KOPT-K1 (cell line): Measurements from ENCODE around the gene DNAJC12.
A peak's percentile ranks its signal among the peaks of the same experiment; 100 is the strongest.
"Not testable (repeated sequence)": the region's sequence is repeated elsewhere in the genome, so short reads cannot be mapped to it uniquely, and the experiment has no call there.

ENCODE experiments used
- H3K27ac ChIP-seq: fragments of 200-600 bp; sonication (generic); 2 replicates; pipeline ENCODE4 v1.5.1; 2016; ENCODE audit warnings: antibody characterized with exemption, mild to moderate bottlenecking, low read depth, low read length; ENCODE audit not compliant: poor library complexity, severe bottlenecking
- H3K36me3 ChIP-seq: fragments of 200-600 bp; sonication (generic); 2 replicates; pipeline ENCODE4 v1.5.1; 2017; ENCODE audit warnings: antibody characterized with exemption, mild to moderate bottlenecking, low read length, moderate library complexity; ENCODE audit not compliant: insufficient read depth
- H3K9me3 ChIP-seq: fragments of 200-600 bp; sonication (generic); 2 replicates; pipeline ENCODE4 v1.5.1; 2017; ENCODE audit warnings: antibody characterized with exemption, low read length, mild to moderate bottlenecking; ENCODE audit not compliant: insufficient read depth, poor library complexity, severe bottlenecking

DNAJC12 gene

GRCh38 chr10:67837541-67838314, at the start of gene DNAJC12:
TSS of gene DNAJC12 (minus strand) at chr10:67838188. CDS start at chr10:67838011, 177 bp downstream.
- Histone ChIP-seq H3K36me3 (no peaks in the 10 kb centered on the region), H3K27ac (no peak within 1 kb of the TSS), H3K9me3 (peaks cover 9% of the 10 kb centered on the region)

- peaks cover 33% of the 10 kb centered on the region for H3K36me3 ChIP-seq
- H3K9me3 ChIP-seq: no peaks in the 10 kb centered on the region
- peak overlapping the region; percentile 81 for H3K27ac ChIP-seq
Measured at GRCh38 chr10:67884842-67885670, 47.1 kb upstream of the DNAJC12 start.

GRCh38 chr10:67884313-67884841, 46.4 kb upstream of the DNAJC12 start, which contains the start of gene SIRT1:
TSS of gene SIRT1 (plus strand) at chr10:67884656. CDS start at chr10:67884722, 66 bp downstream.
- H3K9me3 ChIP-seq: no peaks in the 10 kb centered on the region
- H3K36me3 ChIP-seq: peaks cover 26% of the 10 kb centered on the region
- peak within 1 kb of the TSS; percentile 81 for H3K27ac ChIP-seq

- Histone ChIP-seq H3K9me3 (no peaks in the 10 kb centered on the region), H3K36me3 (peaks cover 21% of the 10 kb centered on the region), H3K27ac (peak overlapping the region; percentile 81)
Measured at GRCh38 chr10:67883710-67884312, 45.8 kb upstream of the DNAJC12 start.

GRCh38 chr10:67878133-67878532, 40.1 kb upstream of the DNAJC12 start:
- Histone ChIP-seq H3K9me3 (no peaks in the 10 kb centered on the region), H3K36me3 (no peaks in the 10 kb centered on the region), H3K27ac (no peak overlapping the region)

- H3K9me3 ChIP-seq, H3K27ac ChIP-seq, H3K36me3 ChIP-seq: not testable (repeated sequence)
Measured at GRCh38 chr10:67877421-67877820, 39.4 kb upstream of the DNAJC12 start.

GRCh38 chr10:67875340-67876238, 37.6 kb upstream of the DNAJC12 start:
- no peaks in the 10 kb centered on the region for H3K36me3 ChIP-seq
- no peaks in the 10 kb centered on the region for H3K9me3 ChIP-seq
- no peak overlapping the region for H3K27ac ChIP-seq

GRCh38 chr10:67869996-67870395, 32.0 kb upstream of the DNAJC12 start:
- no peak overlapping the region for H3K27ac ChIP-seq
- no peaks in the 10 kb centered on the region for H3K9me3 ChIP-seq
- no peaks in the 10 kb centered on the region for H3K36me3 ChIP-seq

- Histone ChIP-seq H3K36me3 (no peaks in the 10 kb centered on the region), H3K27ac (no peak overlapping the region), H3K9me3 (no peaks in the 10 kb centered on the region)
Measured at GRCh38 chr10:67868132-67868531, 30.1 kb upstream of the DNAJC12 start.

- Histone ChIP-seq H3K9me3 (no peaks in the 10 kb centered on the region), H3K36me3 (no peaks in the 10 kb centered on the region), H3K27ac (no peak overlapping the region)
Measured at GRCh38 chr10:67864607-67865371, 26.8 kb upstream of the DNAJC12 start.

- Histone ChIP-seq H3K36me3 (no peaks in the 10 kb centered on the region), H3K27ac (no peak overlapping the region)
Measured at GRCh38 chr10:67863094-67863493, 25.1 kb upstream of the DNAJC12 start.

GRCh38 chr10:67861750-67862432, 23.9 kb upstream of the DNAJC12 start:
- H3K36me3 ChIP-seq: no peaks in the 10 kb centered on the region
- H3K27ac ChIP-seq: no peak overlapping the region
- no peaks in the 10 kb centered on the region for H3K9me3 ChIP-seq

More at GRCh38 chr10:67863094-67863493, 25.1 kb upstream of the DNAJC12 start:
- H3K9me3 ChIP-seq: no peaks in the 10 kb centered on the region

- Histone ChIP-seq H3K27ac (no peak overlapping the region), H3K36me3 (no peaks in the 10 kb centered on the region), H3K9me3 (no peaks in the 10 kb centered on the region)
Measured at GRCh38 chr10:67858971-67859370, 21.0 kb upstream of the DNAJC12 start.
